OCI-LY3 (cell line): ENCODE results near the gene APBB1IP.
"Not testable (repeated sequence)": the region's sequence is repeated elsewhere in the genome, so short reads cannot be mapped to it uniquely, and the experiment has no call there.

ENCODE experiments used
- H2AFZ ChIP-seq: fragments of 200-600, 300-600 bp; shearing (Covaris generic); 2 replicates; pipeline ENCODE4 v1.6.0; 2014; ENCODE audit warnings: antibody characterized with exemption, low read depth, low read length
- H3K27ac ChIP-seq: fragments of 200-600, 300-600 bp; sonication (generic); 2 replicates; pipeline ENCODE4 v1.5.1; 2014; ENCODE audit warnings: mild to moderate bottlenecking, low read length, moderate library complexity, mixed read lengths
- H3K27me3 ChIP-seq: fragments of 200-600, 300-600 bp; sonication (generic); 2 replicates; pipeline ENCODE4 v1.6.1; 2014; ENCODE audit warnings: low read depth, low read length, mixed read lengths
- H3K36me3 ChIP-seq: fragments of 200-600, 300-600 bp; sonication (generic); replicated peaks from 2 replicates; pipeline ENCODE3; 2014; ENCODE audit warnings: low read depth, low read length, mixed read lengths
- H3K4me1 ChIP-seq: fragments of 300-600, 200-600 bp; sonication (generic); 2 replicates; pipeline ENCODE4 v1.6.1; 2014; ENCODE audit warnings: low read length, mixed read lengths
- H3K4me2 ChIP-seq: fragments of 200-600, 300-600 bp; sonication (generic); 2 replicates; pipeline ENCODE4 v1.6.1; 2014; ENCODE audit warnings: low read length, mixed read lengths
- H3K4me3 ChIP-seq: fragments of 300-600, 200-600 bp; sonication (generic); 2 replicates; pipeline ENCODE4 v1.5.1; 2014; ENCODE audit warnings: antibody characterized with exemption, mild to moderate bottlenecking, low read length, moderate library complexity
- H3K79me2 ChIP-seq: fragments of 300-600, 200-600 bp; shearing (Covaris generic); 2 replicates; pipeline ENCODE4 v1.6.1; 2014; ENCODE audit warnings: mild to moderate bottlenecking, low read length, mixed read lengths
- H3K9ac ChIP-seq: fragments of 300-600, 200-600 bp; shearing (Covaris generic); 2 replicates; pipeline ENCODE4 v1.6.0; 2014; ENCODE audit warnings: mild to moderate bottlenecking, low read length, moderate library complexity
- H3K9me3 ChIP-seq: fragments of 200-600, 300-600 bp; shearing (Covaris generic); 2 replicates; pipeline ENCODE4 v1.6.1; 2014; ENCODE audit warnings: low read length, mixed read lengths; ENCODE audit not compliant: insufficient read depth
- H4K20me1 ChIP-seq: fragments of 200-600, 300-600 bp; sonication (generic); 2 replicates; pipeline ENCODE4 v1.6.1; 2016; ENCODE audit warnings: low read length, mixed read lengths; ENCODE audit not compliant: insufficient read depth
- EZH2phosphoT487 ChIP-seq: fragments of 200-600 bp; shearing (Covaris generic); IDR thresholded peaks from 2 replicates; pipeline ENCODE4 v1.6.1; 2018; ENCODE audit warnings: antibody characterized with exemption, mixed run types, low read depth
- TF ChIP-seq, protein P1 (sequence below): fragments of 200-600, 300-600 bp; sonication (generic); IDR thresholded peaks from 2 replicates; pipeline ENCODE4 v1.5.1; 2014; ENCODE audit warnings: antibody characterized with exemption, low read length, low read depth

Gene APBB1IP

GRCh38 chr10:26491276-26491675 is 53.1 kb downstream of the APBB1IP start:
- H3K4me2 ChIP-seq, result no peak overlapping the region
- H3K27ac ChIP-seq, result no peak overlapping the region
- H3K27me3 ChIP-seq, result no peaks in the 10 kb centered on the region
- H3K4me1 ChIP-seq, result peaks cover 19% of the 10 kb centered on the region
- no peaks in the 10 kb centered on the region for H3K9me3 ChIP-seq
- no peak overlapping the region for H2AFZ ChIP-seq
- peaks cover 37% of the 10 kb centered on the region for H3K79me2 ChIP-seq
- H3K9ac ChIP-seq, result no peak overlapping the region
- TF ChIP-seq EZH2phosphoT487, result no peak
- TF ChIP-seq, protein P1, sequence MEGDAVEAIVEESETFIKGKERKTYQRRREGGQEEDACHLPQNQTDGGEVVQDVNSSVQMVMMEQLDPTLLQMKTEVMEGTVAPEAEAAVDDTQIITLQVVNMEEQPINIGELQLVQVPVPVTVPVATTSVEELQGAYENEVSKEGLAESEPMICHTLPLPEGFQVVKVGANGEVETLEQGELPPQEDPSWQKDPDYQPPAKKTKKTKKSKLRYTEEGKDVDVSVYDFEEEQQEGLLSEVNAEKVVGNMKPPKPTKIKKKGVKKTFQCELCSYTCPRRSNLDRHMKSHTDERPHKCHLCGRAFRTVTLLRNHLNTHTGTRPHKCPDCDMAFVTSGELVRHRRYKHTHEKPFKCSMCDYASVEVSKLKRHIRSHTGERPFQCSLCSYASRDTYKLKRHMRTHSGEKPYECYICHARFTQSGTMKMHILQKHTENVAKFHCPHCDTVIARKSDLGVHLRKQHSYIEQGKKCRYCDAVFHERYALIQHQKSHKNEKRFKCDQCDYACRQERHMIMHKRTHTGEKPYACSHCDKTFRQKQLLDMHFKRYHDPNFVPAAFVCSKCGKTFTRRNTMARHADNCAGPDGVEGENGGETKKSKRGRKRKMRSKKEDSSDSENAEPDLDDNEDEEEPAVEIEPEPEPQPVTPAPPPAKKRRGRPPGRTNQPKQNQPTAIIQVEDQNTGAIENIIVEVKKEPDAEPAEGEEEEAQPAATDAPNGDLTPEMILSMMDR, result no peak
- H3K36me3 ChIP-seq, result peaks cover 26% of the 10 kb centered on the region
- no peak overlapping the region for H3K4me3 ChIP-seq
- peaks cover 4% of the 10 kb centered on the region; the same call in 1 of the 2 replicates for H4K20me1 ChIP-seq

GRCh38 chr10:26491934-26492333 is 53.8 kb downstream of the APBB1IP start:
- no peak for TF ChIP-seq EZH2phosphoT487
- TF ChIP-seq, protein P1, result no peak
- no peak overlapping the region for H3K4me3 ChIP-seq
- no peaks in the 10 kb centered on the region for H4K20me1 ChIP-seq
- H3K27me3 ChIP-seq, result no peaks in the 10 kb centered on the region
- H3K36me3 ChIP-seq, result peaks cover 28% of the 10 kb centered on the region
- no peak overlapping the region for H2AFZ ChIP-seq
- H3K9ac ChIP-seq, result no peak overlapping the region
- H3K4me1 ChIP-seq, result peaks cover 12% of the 10 kb centered on the region
- H3K4me2 ChIP-seq, result no peak overlapping the region
- no peaks in the 10 kb centered on the region for H3K9me3 ChIP-seq
- peaks cover 30% of the 10 kb centered on the region for H3K79me2 ChIP-seq
- H3K27ac ChIP-seq, result no peak overlapping the region

DNA sequence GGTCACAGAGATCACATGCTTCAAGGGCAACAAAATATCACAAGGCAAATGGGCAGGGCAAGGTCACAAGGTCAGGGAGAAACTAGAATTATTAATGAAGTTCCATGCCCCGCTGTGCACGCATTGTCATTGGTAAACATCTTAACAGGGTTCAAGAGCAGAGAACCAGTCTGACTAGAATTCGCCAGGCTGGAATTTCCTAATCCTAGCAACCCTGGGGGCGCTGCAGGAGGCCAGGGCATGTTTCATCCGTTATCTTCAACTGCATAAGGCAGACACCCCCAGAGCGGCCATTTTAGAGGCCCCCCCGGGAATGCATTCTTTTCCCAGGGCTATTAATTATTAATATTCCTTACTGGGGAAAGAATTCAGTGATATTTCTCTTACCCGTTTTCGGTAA is 54.6 kb downstream of the APBB1IP start:
- Histone ChIP-seq H3K36me3 (peaks cover 28% of the 10 kb centered on the region), H3K79me2 (peaks cover 22% of the 10 kb centered on the region)
- not testable (repeated sequence) for H2AFZ ChIP-seq, H4K20me1 ChIP-seq, H3K9ac ChIP-seq, H3K4me1 ChIP-seq, H3K4me2 ChIP-seq, H3K27me3 ChIP-seq, H3K27ac ChIP-seq, H3K4me3 ChIP-seq, H3K9me3 ChIP-seq

GRCh38 chr10:26494018-26494417 is 55.9 kb downstream of the APBB1IP start:
- no peak for TF ChIP-seq EZH2phosphoT487
- H3K27ac ChIP-seq, result no peak overlapping the region

GRCh38 chr10:26499426-26499825 is 61.3 kb downstream of the APBB1IP start:
- H3K36me3 ChIP-seq, result peaks cover 36% of the 10 kb centered on the region
- no peak for TF ChIP-seq EZH2phosphoT487
- TF ChIP-seq, protein P1, result no peak
- no peaks in the 10 kb centered on the region for H4K20me1 ChIP-seq
- no peak overlapping the region for H3K27ac ChIP-seq
- no peaks in the 10 kb centered on the region for H3K9me3 ChIP-seq
- H3K4me3 ChIP-seq, result no peak overlapping the region
- H3K79me2 ChIP-seq, result no peaks in the 10 kb centered on the region
- H3K4me1 ChIP-seq, result no peaks in the 10 kb centered on the region
- H3K27me3 ChIP-seq, result no peaks in the 10 kb centered on the region
- no peak overlapping the region for H3K4me2 ChIP-seq
- H2AFZ ChIP-seq, result no peak overlapping the region
- no peak overlapping the region for H3K9ac ChIP-seq

More at GRCh38 chr10:26494018-26494417, 55.9 kb downstream of the APBB1IP start:
- Histone ChIP-seq H3K36me3 (peaks cover 26% of the 10 kb centered on the region), H3K4me3 (no peak overlapping the region), H3K4me2 (no peak overlapping the region), H4K20me1 (no peaks in the 10 kb centered on the region), H3K9ac (no peak overlapping the region), H3K79me2 (peaks cover 10% of the 10 kb centered on the region), H2AFZ (no peak overlapping the region), H3K4me1 (no peaks in the 10 kb centered on the region), H3K9me3 (no peaks in the 10 kb centered on the region), H3K27me3 (no peaks in the 10 kb centered on the region)
